GM12892 (cell line): ENCODE measurements around the gene AADACL2.

Experiments used
- POLR2A ChIP-seq: IDR thresholded peaks from 2 replicates; pipeline ENCODE4 v1.6.1; 2011; ENCODE audit warnings: low read depth, low read length, control low read depth
- POLR2AphosphoS5 ChIP-seq: IDR thresholded peaks from 2 replicates; pipeline ENCODE4 v1.6.1; 2011; ENCODE audit warnings: low read depth, low read length, control low read depth

GRCh38 chr3:151806838-151807237, 73.1 kb downstream of the AADACL2 start:
- no peak for TF ChIP-seq POLR2AphosphoS5
- no peak for TF ChIP-seq POLR2A
